ENCODE data around the gene GPS1. TPM values are rescaled to one million over a fixed set of nuclear protein-coding genes. Genes with fewer than 3 reads are reported as not detected.

The GPS1 gene
- total RNA-seq, 1 donor from 2014 or later: 94.7 TPM

- intact Hi-C loops (cut with micrococcal nuclease): no loop called here
- Mint-ChIP-seq H3K27me3 (no peaks in the 10 kb centered on the region), H3K27ac (no peak overlapping the region), H3K4me3 (peak overlapping the region; percentile 71), H3K36me3 (ENCODE audit: low read depth) (peaks cover 33% of the 10 kb centered on the region), H3K4me1 (peaks cover 17% of the 10 kb centered on the region), H3K9me3 (no peaks in the 10 kb centered on the region)
- no peak for TF ChIP-seq CTCF (IDR thresholded peaks at IDR 0.05)
- ChIA-PET CTCF (no interaction called here), POLR2A (interaction anchor here (1.5 to 4.2 kb wide), 3 partner anchors 11 to 16 kb away, joined by 7 to 30 read pairs (median 7); partner anchors contain the start of gene DCXR)
- no peak for DNase-seq
- ATAC-seq (ENCODE audit: low read depth): no peak
These were observed 2.0 kb downstream of the GPS1 start for GRCh38 chr17:82053556-82054263.

GRCh38 chr17:82054351-82055022, 2.8 kb downstream of the GPS1 start:
- H3K4me3 Mint-ChIP-seq: no peak overlapping the region
- peaks cover 37% of the 10 kb centered on the region for H3K36me3 Mint-ChIP-seq (ENCODE audit: low read depth)
- ATAC-seq (ENCODE audit: low read depth) (no peak), DNase-seq (no peak)
- no peaks in the 10 kb centered on the region for H3K9me3 Mint-ChIP-seq
- ChIA-PET POLR2A (interaction anchor here (1.3 to 1.5 kb wide), 2 partner anchors 10 to 12 kb away, joined by 4 to 7 read pairs; partner anchors contain the start of gene DUS1L), CTCF (no interaction called here)
- H3K4me1 Mint-ChIP-seq: peaks cover 17% of the 10 kb centered on the region
- intact Hi-C loops (cut with micrococcal nuclease): no loop called here
- no peaks in the 10 kb centered on the region for H3K27me3 Mint-ChIP-seq
- no peak for TF ChIP-seq CTCF (IDR thresholded peaks at IDR 0.05)
- H3K27ac Mint-ChIP-seq: no peak overlapping the region

GRCh38 chr17:82055023-82055964, 3.6 kb downstream of the GPS1 start:
- POLR2A ChIA-PET: interaction anchor here (0.7 to 1.5 kb wide), 3 partner anchors 9 to 11 kb away, joined by 3 to 7 read pairs (median 4); partner anchors contain the start of gene DUS1L
- Mint-ChIP-seq H3K9me3 (no peaks in the 10 kb centered on the region), H3K4me3 (no peak overlapping the region), H3K36me3 (ENCODE audit: low read depth) (peaks cover 42% of the 10 kb centered on the region), H3K4me1 (peaks cover 15% of the 10 kb centered on the region), H3K27me3 (no peaks in the 10 kb centered on the region), H3K27ac (no peak overlapping the region)
- CTCF ChIA-PET: no interaction called here
- no peak for TF ChIP-seq CTCF (IDR thresholded peaks at IDR 0.05)
- intact Hi-C loops (cut with micrococcal nuclease): no loop called here
- DNase-seq (no peak), ATAC-seq (ENCODE audit: low read depth) (no peak)

GRCh38 chr17:82055965-82056728, 4.4 kb downstream of the GPS1 start:
- no peak for DNase-seq
- H3K27ac Mint-ChIP-seq: no peak overlapping the region
- no peak for TF ChIP-seq CTCF (IDR thresholded peaks at IDR 0.05)
- intact Hi-C loops (cut with micrococcal nuclease): no loop called here
- ChIA-PET POLR2A (interaction anchor here (0.6 to 0.7 kb wide), 2 partner anchors 11 to 26 kb away, joined by 3 read pairs; no protein-coding TSS in a partner anchor), CTCF (no interaction called here)
- no peaks in the 10 kb centered on the region for H3K9me3 Mint-ChIP-seq
- no peaks in the 10 kb centered on the region for H3K27me3 Mint-ChIP-seq
- H3K4me1 Mint-ChIP-seq: peaks cover 9% of the 10 kb centered on the region
- peaks cover 46% of the 10 kb centered on the region for H3K36me3 Mint-ChIP-seq (ENCODE audit: low read depth)
- no peak for ATAC-seq (ENCODE audit: low read depth)
- no peak overlapping the region for H3K4me3 Mint-ChIP-seq

Data from activated B cell treated with CpG ODN at 0.5 μM for 24 hours (primary cell).